ENCODE data around the gene SMIM33. TPM values are rescaled to one million over a fixed set of nuclear protein-coding genes. Genes with fewer than 3 reads are reported as not detected.
A peak's percentile ranks its signal among the peaks of the same experiment; 100 is the strongest.

SMIM33 gene
- total and polyA plus RNA-seq, 9 of the 15 experiments (the other 6 are each of a cell fraction or from before 2014, with no cell fraction given) = not detected

GRCh38 chr5:139474890-139475791 is 4.3 kb downstream of the SMIM33 start (continued):
- TF ChIP-seq, protein P1, sequence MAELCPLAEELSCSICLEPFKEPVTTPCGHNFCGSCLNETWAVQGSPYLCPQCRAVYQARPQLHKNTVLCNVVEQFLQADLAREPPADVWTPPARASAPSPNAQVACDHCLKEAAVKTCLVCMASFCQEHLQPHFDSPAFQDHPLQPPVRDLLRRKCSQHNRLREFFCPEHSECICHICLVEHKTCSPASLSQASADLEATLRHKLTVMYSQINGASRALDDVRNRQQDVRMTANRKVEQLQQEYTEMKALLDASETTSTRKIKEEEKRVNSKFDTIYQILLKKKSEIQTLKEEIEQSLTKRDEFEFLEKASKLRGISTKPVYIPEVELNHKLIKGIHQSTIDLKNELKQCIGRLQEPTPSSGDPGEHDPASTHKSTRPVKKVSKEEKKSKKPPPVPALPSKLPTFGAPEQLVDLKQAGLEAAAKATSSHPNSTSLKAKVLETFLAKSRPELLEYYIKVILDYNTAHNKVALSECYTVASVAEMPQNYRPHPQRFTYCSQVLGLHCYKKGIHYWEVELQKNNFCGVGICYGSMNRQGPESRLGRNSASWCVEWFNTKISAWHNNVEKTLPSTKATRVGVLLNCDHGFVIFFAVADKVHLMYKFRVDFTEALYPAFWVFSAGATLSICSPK (IDR thresholded peaks at IDR 0.05; ENCODE audit: borderline replicate concordance) = no peak
- TF ChIP-seq SOX6 (IDR thresholded peaks at IDR 0.05) = peak; percentile 76
- TF ChIP-seq SETDB1 (IDR thresholded peaks at IDR 0.05; ENCODE audit: low read length) = no peak
- TF ChIP-seq RBM17 (IDR thresholded peaks at IDR 0.05; ENCODE audit: borderline replicate concordance, low read depth, low read length) = no peak
- no peak for TF ChIP-seq ZNF23 (CRISPR knock-in tag; IDR thresholded peaks at IDR 0.05)
- peak; percentile 80 for TF ChIP-seq ZBTB17 (CRISPR knock-in tag; IDR thresholded peaks at IDR 0.05)
- TF ChIP-seq, protein P2, sequence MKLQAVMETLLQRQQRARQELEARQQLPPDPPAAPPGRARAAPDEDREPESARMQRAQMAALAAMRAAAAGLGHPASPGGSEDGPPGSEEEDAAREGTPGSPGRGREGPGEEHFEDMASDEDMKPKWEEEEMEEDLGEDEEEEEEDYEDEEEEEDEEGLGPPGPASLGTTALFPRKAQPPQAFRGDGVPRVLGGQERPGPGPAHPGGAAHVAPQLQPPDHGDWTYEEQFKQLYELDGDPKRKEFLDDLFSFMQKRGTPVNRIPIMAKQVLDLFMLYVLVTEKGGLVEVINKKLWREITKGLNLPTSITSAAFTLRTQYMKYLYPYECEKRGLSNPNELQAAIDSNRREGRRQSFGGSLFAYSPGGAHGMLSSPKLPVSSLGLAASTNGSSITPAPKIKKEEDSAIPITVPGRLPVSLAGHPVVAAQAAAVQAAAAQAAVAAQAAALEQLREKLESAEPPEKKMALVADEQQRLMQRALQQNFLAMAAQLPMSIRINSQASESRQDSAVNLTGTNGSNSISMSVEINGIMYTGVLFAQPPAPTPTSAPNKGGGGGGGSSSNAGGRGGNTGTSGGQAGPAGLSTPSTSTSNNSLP (IDR thresholded peaks at IDR 0.05; ENCODE audit: borderline replicate concordance, low read depth, low read length) = peak; percentile 37; the same call in 1 of the 2 replicates
- TF ChIP-seq PYGO2 (tag; IDR thresholded peaks at IDR 0.05) = no peak
- TF ChIP-seq HNRNPL (IDR thresholded peaks at IDR 0.05; ENCODE audit: low read depth, low read length) = no peak
- TF ChIP-seq ZNF197 (CRISPR knock-in tag; IDR thresholded peaks at IDR 0.05; ENCODE audit: low read depth) = peak; percentile 63; the same call in 1 of the 2 replicates
- peak; percentile 62; the same call in 1 of the 2 replicates for TF ChIP-seq ZNF695 (CRISPR knock-in tag; IDR thresholded peaks at IDR 0.05)
- TF ChIP-seq THAP12 (CRISPR knock-in tag; IDR thresholded peaks at IDR 0.05) = no peak
- TF ChIP-seq, protein P3, sequence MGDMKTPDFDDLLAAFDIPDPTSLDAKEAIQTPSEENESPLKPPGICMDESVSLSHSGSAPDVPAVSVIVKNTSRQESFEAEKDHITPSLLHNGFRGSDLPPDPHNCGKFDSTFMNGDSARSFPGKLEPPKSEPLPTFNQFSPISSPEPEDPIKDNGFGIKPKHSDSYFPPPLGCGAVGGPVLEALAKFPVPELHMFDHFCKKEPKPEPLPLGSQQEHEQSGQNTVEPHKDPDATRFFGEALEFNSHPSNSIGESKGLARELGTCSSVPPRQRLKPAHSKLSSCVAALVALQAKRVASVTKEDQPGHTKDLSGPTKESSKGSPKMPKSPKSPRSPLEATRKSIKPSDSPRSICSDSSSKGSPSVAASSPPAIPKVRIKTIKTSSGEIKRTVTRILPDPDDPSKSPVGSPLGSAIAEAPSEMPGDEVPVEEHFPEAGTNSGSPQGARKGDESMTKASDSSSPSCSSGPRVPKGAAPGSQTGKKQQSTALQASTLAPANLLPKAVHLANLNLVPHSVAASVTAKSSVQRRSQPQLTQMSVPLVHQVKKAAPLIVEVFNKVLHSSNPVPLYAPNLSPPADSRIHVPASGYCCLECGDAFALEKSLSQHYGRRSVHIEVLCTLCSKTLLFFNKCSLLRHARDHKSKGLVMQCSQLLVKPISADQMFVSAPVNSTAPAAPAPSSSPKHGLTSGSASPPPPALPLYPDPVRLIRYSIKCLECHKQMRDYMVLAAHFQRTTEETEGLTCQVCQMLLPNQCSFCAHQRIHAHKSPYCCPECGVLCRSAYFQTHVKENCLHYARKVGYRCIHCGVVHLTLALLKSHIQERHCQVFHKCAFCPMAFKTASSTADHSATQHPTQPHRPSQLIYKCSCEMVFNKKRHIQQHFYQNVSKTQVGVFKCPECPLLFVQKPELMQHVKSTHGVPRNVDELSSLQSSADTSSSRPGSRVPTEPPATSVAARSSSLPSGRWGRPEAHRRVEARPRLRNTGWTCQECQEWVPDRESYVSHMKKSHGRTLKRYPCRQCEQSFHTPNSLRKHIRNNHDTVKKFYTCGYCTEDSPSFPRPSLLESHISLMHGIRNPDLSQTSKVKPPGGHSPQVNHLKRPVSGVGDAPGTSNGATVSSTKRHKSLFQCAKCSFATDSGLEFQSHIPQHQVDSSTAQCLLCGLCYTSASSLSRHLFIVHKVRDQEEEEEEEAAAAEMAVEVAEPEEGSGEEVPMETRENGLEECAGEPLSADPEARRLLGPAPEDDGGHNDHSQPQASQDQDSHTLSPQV (IDR thresholded peaks at IDR 0.05) = peak; percentile 82; the same call in 1 of the 2 replicates
- no peak for TF ChIP-seq MAFK (IDR thresholded peaks at IDR 0.05; ENCODE audit: low read length)
- 0 out of 2 replicates have a peak, but pooled peaks have one; percentile 32 for TF ChIP-seq ZBED1 (IDR thresholded peaks at IDR 0.05)
- TF ChIP-seq GATAD2B (IDR thresholded peaks at IDR 0.05; ENCODE audit: borderline replicate concordance) = peak; percentile 79; the same call in 1 of the 2 replicates
- TF ChIP-seq ZNF217 (CRISPR knock-in tag; IDR thresholded peaks at IDR 0.05) = no peak
- no peak for TF ChIP-seq GTF2F1 (IDR thresholded peaks at IDR 0.05; ENCODE audit: low read depth, low read length)

Data from K562 (cell line).